ENCODE data around the gene GINS3.

The GINS3 gene

DNA sequence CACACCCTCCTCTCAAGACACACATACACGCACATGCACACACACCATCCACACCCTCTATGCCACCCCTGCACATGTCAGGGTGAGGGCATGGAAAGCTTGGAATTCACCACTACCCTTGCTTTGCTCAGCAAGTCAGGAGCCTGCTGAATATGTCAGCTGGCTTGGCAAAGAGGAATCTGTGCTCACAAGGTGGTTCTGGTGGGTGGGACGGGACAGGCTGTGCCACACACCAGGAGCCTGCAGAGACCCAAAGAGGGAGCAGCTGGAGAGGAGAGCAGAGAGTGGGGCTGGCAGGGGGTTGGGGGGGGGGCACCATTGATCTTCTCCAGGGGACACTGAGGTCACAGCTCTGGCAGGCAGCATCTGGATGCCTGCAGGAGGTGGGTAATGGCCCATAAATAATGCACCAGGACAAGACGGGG is 59.0 kb downstream of the GINS3 start:
- TF ChIP-seq, protein P1, sequence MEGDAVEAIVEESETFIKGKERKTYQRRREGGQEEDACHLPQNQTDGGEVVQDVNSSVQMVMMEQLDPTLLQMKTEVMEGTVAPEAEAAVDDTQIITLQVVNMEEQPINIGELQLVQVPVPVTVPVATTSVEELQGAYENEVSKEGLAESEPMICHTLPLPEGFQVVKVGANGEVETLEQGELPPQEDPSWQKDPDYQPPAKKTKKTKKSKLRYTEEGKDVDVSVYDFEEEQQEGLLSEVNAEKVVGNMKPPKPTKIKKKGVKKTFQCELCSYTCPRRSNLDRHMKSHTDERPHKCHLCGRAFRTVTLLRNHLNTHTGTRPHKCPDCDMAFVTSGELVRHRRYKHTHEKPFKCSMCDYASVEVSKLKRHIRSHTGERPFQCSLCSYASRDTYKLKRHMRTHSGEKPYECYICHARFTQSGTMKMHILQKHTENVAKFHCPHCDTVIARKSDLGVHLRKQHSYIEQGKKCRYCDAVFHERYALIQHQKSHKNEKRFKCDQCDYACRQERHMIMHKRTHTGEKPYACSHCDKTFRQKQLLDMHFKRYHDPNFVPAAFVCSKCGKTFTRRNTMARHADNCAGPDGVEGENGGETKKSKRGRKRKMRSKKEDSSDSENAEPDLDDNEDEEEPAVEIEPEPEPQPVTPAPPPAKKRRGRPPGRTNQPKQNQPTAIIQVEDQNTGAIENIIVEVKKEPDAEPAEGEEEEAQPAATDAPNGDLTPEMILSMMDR (IDR thresholded peaks at IDR 0.05; ENCODE audit: control extremely low read depth, extremely low read depth, low read depth, missing control alignments) = no peak
- DNase-seq (ENCODE audit: extremely low spot score) = no peak
- ChIA-PET CTCF (interaction anchor here (1.3 kb wide), 1 partner anchor 22 kb away, joined by 4 read pairs; no protein-coding TSS in a partner anchor), POLR2A (no interaction called here)

DNA sequence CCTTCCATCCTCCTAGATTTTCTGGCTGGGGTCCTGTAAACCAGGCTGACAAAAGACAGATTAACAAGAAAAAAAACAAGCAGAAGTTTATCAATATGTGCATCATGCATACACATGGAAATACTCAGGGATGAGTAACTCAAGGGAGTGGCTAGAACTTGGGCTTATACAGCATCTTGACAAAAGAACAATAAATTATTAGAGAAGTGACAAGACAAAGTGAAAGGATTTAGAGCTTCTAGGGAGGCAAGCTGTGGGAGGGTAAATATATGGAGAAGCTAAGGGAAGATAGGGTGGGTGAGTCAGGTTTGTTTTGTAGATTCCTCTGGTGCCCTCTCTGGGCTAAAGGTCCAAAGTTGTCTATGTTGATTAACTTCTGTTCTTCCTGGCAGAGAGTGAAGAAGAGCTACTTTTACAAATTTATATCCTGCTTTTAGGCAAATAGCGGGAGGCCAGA is 59.7 kb downstream of the GINS3 start:
- ChIA-PET CTCF (interaction anchor here (1.0 to 1.6 kb wide), 2 partner anchors 10 to 17 kb away, joined by 3 read pairs; no protein-coding TSS in a partner anchor), POLR2A (no interaction called here)
- no peak for DNase-seq (ENCODE audit: extremely low spot score)
- TF ChIP-seq, protein P1 (IDR thresholded peaks at IDR 0.05; ENCODE audit: control extremely low read depth, extremely low read depth, low read depth, missing control alignments) = no peak

DNA sequence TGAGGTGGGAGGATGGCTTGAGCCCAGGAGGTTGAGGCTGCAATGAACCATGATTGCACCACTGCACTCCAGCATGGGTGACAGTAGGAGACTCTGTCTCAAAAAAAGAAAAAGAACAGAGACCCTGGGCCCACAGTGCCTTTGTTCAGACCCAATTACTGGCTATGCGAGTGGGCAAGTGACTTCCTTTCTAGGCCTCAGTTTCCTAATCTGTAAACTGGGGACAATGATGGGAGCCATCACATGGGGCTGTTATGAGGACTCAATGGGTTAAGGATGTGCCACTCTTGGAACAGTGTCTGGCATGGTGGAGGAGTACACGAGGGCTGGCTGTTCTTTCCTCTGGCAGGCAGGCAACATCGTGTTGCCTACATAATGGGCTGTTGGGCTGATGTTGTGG is 60.4 kb downstream of the GINS3 start:
- ChIA-PET POLR2A (no interaction called here), CTCF (interaction anchor here (1.0 to 1.6 kb wide), 2 partner anchors 9 to 16 kb away, joined by 3 read pairs; no protein-coding TSS in a partner anchor)
- TF ChIP-seq, protein P1 (IDR thresholded peaks at IDR 0.05; ENCODE audit: control extremely low read depth, extremely low read depth, low read depth, missing control alignments) = no peak
- DNase-seq (ENCODE audit: extremely low spot score) = no peak

DNA sequence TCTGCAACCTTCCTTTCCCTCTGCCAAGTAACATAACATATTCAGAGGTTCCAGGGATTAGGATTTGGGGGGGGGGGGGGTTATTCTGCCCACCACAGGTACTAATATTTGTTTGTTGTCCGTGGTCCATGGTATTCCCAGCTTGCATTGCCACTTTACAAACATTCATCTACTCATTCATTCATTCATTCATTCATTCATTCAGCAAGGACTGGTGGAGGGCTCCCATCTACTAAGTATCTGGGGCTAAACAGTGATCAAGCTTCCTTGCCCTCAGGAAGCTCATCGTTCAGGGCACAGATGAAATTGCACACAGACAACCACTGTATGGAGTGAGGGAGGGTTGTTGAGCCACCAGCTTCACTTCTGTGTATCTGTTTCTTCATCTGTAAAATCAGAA is 61.9 kb downstream of the GINS3 start:
- TF ChIP-seq, protein P1 (IDR thresholded peaks at IDR 0.05; ENCODE audit: control extremely low read depth, extremely low read depth, low read depth, missing control alignments) = no peak
- ChIA-PET POLR2A (no interaction called here), CTCF (interaction anchor here (0.6 to 2.1 kb wide), 6 partner anchors 11 to 118 kb away, joined by 3 to 13 read pairs (median 3); no protein-coding TSS in a partner anchor)
- DNase-seq (ENCODE audit: extremely low spot score) = no peak

DNA sequence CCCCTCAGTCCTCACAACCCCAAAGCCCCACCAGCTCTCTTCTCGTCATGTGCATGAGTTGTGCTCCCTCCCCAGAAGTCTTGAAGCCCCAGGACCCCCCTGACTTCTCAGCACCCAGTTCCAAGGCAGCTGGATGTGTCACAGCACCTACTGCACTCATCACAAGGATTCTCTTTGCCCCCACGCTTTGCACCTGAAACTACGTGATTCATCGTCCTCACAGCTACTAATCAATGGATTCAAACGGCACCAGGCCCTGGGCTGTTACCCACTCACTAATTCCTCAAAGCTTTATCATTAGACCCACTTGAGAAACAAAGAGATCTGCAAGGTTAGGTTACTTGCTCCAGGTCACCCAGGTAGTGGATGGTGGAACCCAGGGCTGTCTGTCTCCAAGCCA is 62.6 kb downstream of the GINS3 start:
- POLR2A ChIA-PET = no interaction called here
- CTCF ChIA-PET = interaction anchor here (1.1 to 2.1 kb wide), 7 partner anchors 11 to 599 kb away, joined by 3 to 13 read pairs (median 3); no protein-coding TSS in a partner anchor
- TF ChIP-seq, protein P1 (IDR thresholded peaks at IDR 0.05; ENCODE audit: control extremely low read depth, extremely low read depth, low read depth, missing control alignments) = no peak
- no peak for DNase-seq (ENCODE audit: extremely low spot score)

All from GM10248 (cell line).